Upper lobe of left lung (tissue), 4 donors: ENCODE measurements around the gene REPIN1.

Experiments used
- EP300 ChIP-seq, 4 donors: sonication (generic); formaldehyde crosslinking; IDR thresholded peaks; one replicate each; pipeline ENCODE4 v1.5.1; 2017; ENCODE audit warnings: antibody characterized with exemption in 4 of 4, control low read depth in 2 of 4
- POLR2A ChIP-seq, 4 donors: fragments of 450-650 bp; IDR thresholded peaks; one replicate each; pipeline ENCODE4 v1.5.1; 2016 to 2017; ENCODE audit warnings: antibody characterized with exemption in 4 of 4, mild to moderate bottlenecking in 2 of 4
- POLR2AphosphoS5 ChIP-seq, 2 donors: sonication (generic); formaldehyde crosslinking; IDR thresholded peaks; one replicate each; pipeline ENCODE4 v1.5.1; 2017; ENCODE audit warnings: antibody characterized with exemption in 2 of 2
- TF ChIP-seq, protein P1 (sequence below), 6 experiments: fragments of 450-650 bp in 4 of 6; fragments of 200-600 bp in 2 of 6; sonication (generic) in 2 of 6; IDR thresholded peaks; one replicate each; pipeline ENCODE4 v1.5.1; 2016 to 2019; ENCODE audit warnings: antibody characterized with exemption in 6 of 6

DNA sequence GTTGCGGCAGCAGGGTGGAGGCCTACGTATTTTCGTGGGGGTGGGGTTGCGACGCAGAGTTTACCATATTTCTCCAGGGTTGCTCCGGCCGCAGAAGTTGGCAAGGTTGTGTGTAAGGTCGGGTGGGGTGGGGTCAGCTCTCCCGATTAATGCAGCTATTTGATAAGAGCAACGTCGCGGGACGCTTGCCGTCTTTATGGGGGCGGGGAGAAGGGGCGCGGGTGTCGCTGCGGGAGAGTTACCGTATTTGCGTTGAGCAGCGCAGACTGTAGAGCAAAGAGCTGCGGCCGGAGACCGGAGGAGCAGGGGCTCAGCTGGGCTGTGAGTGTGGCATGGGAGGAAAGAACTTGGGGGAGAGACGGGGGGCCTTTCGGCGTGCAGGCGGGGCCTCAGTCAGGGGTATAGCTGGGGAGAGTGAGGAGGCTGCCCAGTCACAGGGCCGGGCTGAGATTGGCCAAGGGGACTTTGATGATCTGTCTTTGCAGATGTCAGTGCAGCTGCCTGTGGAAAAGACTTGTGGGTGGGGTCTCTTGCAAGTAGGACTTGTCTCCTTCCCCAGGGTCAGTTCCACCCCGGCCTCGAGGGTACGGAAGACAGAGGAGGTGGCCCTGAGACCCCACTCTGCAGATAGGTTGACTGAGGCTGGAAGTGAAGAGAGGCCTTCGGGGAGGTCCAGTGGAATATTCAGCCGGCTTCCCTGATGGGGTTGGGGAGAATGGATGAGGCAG, 37.1 kb downstream of the REPIN1 start:
- TF ChIP-seq POLR2A (IDR thresholded peaks at IDR 0.05) = no peak
- TF ChIP-seq, protein P1, sequence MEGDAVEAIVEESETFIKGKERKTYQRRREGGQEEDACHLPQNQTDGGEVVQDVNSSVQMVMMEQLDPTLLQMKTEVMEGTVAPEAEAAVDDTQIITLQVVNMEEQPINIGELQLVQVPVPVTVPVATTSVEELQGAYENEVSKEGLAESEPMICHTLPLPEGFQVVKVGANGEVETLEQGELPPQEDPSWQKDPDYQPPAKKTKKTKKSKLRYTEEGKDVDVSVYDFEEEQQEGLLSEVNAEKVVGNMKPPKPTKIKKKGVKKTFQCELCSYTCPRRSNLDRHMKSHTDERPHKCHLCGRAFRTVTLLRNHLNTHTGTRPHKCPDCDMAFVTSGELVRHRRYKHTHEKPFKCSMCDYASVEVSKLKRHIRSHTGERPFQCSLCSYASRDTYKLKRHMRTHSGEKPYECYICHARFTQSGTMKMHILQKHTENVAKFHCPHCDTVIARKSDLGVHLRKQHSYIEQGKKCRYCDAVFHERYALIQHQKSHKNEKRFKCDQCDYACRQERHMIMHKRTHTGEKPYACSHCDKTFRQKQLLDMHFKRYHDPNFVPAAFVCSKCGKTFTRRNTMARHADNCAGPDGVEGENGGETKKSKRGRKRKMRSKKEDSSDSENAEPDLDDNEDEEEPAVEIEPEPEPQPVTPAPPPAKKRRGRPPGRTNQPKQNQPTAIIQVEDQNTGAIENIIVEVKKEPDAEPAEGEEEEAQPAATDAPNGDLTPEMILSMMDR (IDR thresholded peaks at IDR 0.05) = peak in 1 of 6 experiments; percentile 1
- no peak for TF ChIP-seq EP300 (IDR thresholded peaks at IDR 0.05)
- no peak for TF ChIP-seq POLR2AphosphoS5 (IDR thresholded peaks at IDR 0.05)
